H1 (cell line): ENCODE results near the gene TAF9B.
"Not testable (repeated sequence)": the region's sequence is repeated elsewhere in the genome, so short reads cannot be mapped to it uniquely, and the experiment has no call there.

Experiments used
- ATF2 ChIP-seq: IDR thresholded peaks from 2 replicates; pipeline ENCODE4 v1.6.1; 2012; ENCODE audit warnings: low read length, inconsistent platforms
- CREB1 ChIP-seq: IDR thresholded peaks from 2 replicates; pipeline ENCODE4 v1.6.1; 2012; ENCODE audit warnings: inconsistent platforms
- CTCF ChIP-seq, 3 experiments: IDR thresholded peaks; 1 replicate in 2 of 3; 2 replicates in 1 of 3; pipeline versions ENCODE4 v1.5.1 to v1.6.1; 2011; ENCODE audit warnings: low read length in 3 of 3, mild to moderate bottlenecking in 3 of 3, inconsistent platforms in 2 of 3, low read depth in 1 of 3, moderate library complexity in 1 of 3; ENCODE audit not compliant: insufficient read depth in 1 of 3; ENCODE audit errors: control extremely low read depth in 1 of 3
- JUND ChIP-seq: IDR thresholded peaks from 2 replicates; pipeline ENCODE4 v1.6.1; 2011; ENCODE audit warnings: mild to moderate bottlenecking, improper control_type of control experiment, low read length
- KDM1A ChIP-seq: fragments of 200-600, 300-600 bp; sonication (generic); IDR thresholded peaks from 2 replicates; pipeline ENCODE4 v1.7.1; 2016; ENCODE audit warnings: mild to moderate bottlenecking, low read length, borderline replicate concordance
- MAX ChIP-seq: IDR thresholded peaks from 2 replicates; pipeline ENCODE4 v1.6.1; 2012; ENCODE audit warnings: inconsistent platforms
- POLR2A ChIP-seq, 2 experiments: IDR thresholded peaks; 1 replicate in 1 of 2; 2 replicates in 1 of 2; pipeline ENCODE4 v1.6.1; 2011; ENCODE audit warnings: low read depth in 2 of 2, low read length in 2 of 2, mild to moderate bottlenecking in 2 of 2; ENCODE audit errors: control extremely low read depth in 1 of 2
- POLR2AphosphoS5 ChIP-seq: IDR thresholded peaks from 2 replicates; pipeline ENCODE4 v1.6.1; 2011; ENCODE audit warnings: low read depth, low read length
- SIN3A ChIP-seq, 2 experiments: IDR thresholded peaks in 1 of 2; conservative IDR thresholded peaks in 1 of 2; 2 replicates each; pipeline ENCODE4 v1.6.1; 2011 to 2012; ENCODE audit warnings: low read length in 2 of 2, improper control_type of control experiment in 1 of 2, low read depth in 1 of 2, mild to moderate bottlenecking in 1 of 2
- SP1 ChIP-seq: IDR thresholded peaks from 2 replicates; pipeline ENCODE4 v1.6.1; 2011; ENCODE audit warnings: low read depth, low read length
- SUZ12 ChIP-seq: fragments of 200-600 bp; sonication (generic); IDR thresholded peaks from 2 replicates; pipeline ENCODE4 v1.6.1; 2012; ENCODE audit warnings: mild to moderate bottlenecking, inconsistent platforms, low read length, moderate library complexity, mixed read lengths
- TBP ChIP-seq: IDR thresholded peaks from 2 replicates; pipeline ENCODE4 v1.6.1; 2011; ENCODE audit warnings: low read depth, low read length, improper control_type of control experiment

- TF ChIP-seq CREB1; CTCF (IDR thresholded peaks at IDR 0.05; ENCODE audit: control extremely low read depth in 1 of 3, insufficient read depth in 1 of 3, low read depth in 1 of 3, low read length in 3 of 3); SIN3A (conservative IDR thresholded peaks at IDR 0.05 in 1 of 2, IDR thresholded peaks at IDR 0.05 in 1 of 2; ENCODE audit: low read depth in 1 of 2, low read length in 2 of 2); KDM1A; SUZ12; JUND; POLR2AphosphoS5; ATF2; TBP; POLR2A (IDR thresholded peaks at IDR 0.05; ENCODE audit: control extremely low read depth in 1 of 2, low read depth in 2 of 2, low read length in 2 of 2); SP1; MAX: not testable (repeated sequence)
Observed at GRCh38 chrX:78157846-78158245, 18.4 kb upstream of the TAF9B start.
